Ecto neural progenitor cell (in vitro differentiated cells): ENCODE measurements around the gene TMEM170B.
"Not testable (repeated sequence)": the region's sequence is repeated elsewhere in the genome, so short reads cannot be mapped to it uniquely, and the experiment has no call there.

Source experiments
- DNase-seq: peaks from one replicate; pipeline ENCODE4 v3.0.0-alpha.2; 2018; ENCODE audit warnings: low spot score

Gene TMEM170B

GRCh38 chr6:11528996-11529395 is 8.6 kb upstream of the TMEM170B start:
- no peak for DNase-seq

- DNase-seq = no peak
Measured at GRCh38 chr6:11532097-11532496, 5.5 kb upstream of the TMEM170B start.

GRCh38 chr6:11534561-11534960 is 3.0 kb upstream of the TMEM170B start:
- no peak for DNase-seq

GRCh38 chr6:11535801-11536230 is 1.7 kb upstream of the TMEM170B start:
- DNase-seq = no peak

DNA sequence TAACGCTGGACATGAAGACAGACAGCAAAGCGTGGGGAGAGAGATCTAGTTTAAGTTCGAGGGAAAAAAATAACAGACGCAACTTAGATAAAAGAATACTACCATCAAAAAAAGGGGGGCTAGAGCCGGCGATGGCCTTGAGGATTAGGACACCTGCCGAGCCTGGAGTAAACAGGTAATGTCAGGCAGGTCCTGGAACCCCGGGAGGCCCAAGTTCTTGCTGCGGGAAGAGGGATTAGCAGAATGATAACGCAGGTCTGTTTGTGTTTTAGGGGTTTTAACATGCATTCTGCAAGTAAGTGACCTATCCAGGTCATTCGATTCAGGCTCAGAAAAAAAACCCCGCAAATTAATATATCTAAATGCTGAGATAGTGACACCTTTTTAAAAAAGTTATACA is 754 bp upstream of the TMEM170B start:
- DNase-seq = no peak

DNA sequence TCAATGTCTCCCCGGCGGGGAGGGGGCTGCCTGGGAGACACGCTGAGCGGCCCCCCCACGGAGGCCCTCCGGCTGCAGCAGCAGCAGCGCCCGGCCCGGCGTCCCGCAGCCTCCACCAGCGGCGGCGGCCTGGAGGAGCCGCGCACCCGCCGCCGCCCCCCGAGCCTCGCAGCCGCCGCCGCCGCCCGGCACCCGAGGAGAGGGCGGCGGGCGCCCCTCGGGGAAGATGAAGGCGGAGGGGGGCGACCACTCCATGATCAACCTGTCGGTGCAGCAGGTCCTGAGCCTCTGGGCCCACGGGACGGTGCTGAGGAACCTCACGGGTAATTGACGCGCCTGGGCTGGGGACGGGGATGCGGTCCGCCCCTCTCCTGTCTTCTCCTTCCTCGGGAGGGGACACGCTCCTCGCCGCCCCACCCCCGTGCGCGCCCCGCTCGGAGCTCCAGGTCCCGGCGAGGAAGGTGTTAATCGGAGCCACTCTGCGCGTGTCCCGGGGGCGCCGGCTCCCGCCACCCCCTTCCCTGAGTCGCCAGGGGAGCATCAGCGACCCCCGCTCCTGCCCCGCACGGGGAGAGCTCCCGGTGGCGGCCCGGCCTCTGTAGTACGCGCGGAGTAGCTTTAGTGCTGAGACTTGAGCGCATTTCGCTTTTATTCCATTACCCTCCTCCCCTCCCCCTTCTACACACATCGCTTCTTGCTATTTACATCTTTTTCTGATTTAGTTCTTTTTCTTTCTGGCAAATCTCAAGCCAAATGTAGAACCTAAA is 686 bp downstream of the TMEM170B start:
- peak; percentile 64 for DNase-seq

- DNase-seq = no peak
Measured at GRCh38 chr6:11538819-11539468, 1.4 kb downstream of the TMEM170B start.

- no peak for DNase-seq
Measured at GRCh38 chr6:11542863-11543262, 5.3 kb downstream of the TMEM170B start.

DNA sequence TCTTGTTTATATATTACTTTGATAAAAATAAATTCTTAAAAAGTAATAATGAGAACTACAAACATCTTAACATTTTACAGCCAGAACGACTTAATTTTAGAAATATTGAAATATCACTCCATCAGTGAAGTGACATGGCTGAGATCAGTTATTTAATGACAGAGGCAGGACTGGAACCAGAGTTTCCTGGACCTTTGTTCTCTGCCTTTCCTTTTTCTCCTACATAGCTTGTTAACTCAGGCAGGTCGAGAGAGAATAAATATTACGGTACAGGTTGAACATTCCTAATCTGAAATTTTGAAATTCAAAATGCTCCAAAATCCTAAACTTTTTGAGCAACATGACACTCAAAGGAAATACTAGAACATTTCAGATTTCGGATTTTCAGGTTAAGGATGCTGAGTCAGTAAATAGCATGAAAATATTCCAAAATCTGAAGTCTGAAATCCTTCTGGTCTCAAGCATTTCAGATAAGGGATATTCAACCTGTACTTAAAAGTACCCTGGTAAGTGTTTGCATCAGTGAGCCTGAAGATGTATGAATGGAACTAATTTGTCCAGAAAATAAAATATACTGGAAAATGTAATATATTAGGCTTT is 6.5 kb downstream of the TMEM170B start:
- DNase-seq = no peak

DNA sequence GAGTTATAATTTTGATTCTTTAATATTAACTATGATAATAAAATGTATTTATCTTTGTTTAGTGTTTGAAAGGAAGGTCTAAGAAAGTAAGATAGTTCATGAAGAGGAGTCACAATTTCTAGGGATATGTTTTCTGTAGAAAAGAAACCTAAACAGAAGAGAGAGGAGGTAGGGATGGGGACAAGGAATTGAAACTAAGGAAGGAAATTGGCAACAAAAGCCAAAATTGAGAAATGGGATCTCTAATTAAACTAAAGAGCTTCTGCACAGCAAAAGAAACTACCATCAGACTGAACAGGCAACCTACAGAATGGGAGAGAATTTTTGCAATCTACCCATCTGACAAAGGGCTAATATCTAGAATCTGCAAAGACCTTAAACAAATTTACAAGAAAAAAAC is 10.3 kb downstream of the TMEM170B start:
- not testable (repeated sequence) for DNase-seq

GRCh38 chr6:11548578-11548977 is 11.0 kb downstream of the TMEM170B start:
- not testable (repeated sequence) for DNase-seq

DNA sequence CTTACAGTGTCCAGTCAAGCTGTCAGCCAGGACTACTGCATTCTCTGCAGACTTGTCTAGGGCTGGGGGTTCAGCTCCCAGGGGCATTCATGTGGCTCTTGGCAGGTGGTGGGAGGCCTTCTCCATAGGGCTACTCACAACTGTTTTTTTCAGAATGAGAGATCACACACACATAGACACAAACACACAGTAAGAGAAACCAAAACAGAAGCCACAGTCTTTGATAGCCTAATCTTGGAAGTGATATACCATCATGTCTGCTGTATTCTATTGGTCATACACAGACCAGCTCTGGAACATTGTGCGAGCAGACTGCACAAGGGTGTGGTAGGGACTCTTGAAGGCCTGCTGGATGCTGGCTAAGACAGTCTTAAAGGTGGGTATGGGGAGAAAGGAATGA is 13.5 kb downstream of the TMEM170B start:
- DNase-seq = no peak

GRCh38 chr6:11552442-11552841 is 14.9 kb downstream of the TMEM170B start:
- no peak for DNase-seq

DNA sequence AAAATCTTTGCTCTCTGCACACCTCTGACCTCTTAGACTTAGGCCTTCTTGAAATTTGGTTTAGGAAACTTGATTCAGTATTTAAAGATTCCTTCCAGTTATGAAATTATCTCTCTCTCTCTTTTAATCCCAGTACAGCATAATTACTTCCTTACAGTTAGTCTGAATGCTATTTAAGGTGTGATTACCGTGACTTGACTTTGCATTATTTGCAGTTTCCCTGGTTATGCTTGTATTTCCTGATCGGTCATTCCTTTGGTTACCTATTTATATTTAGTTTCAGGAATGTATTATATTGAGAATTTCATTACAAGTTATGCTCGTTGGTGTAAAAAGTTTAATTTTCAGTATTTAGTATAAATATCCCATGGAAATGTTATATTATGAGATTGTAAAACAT is 16.3 kb downstream of the TMEM170B start:
- DNase-seq = no peak

GRCh38 chr6:11556309-11556708 is 18.8 kb downstream of the TMEM170B start:
- no peak for DNase-seq

DNA sequence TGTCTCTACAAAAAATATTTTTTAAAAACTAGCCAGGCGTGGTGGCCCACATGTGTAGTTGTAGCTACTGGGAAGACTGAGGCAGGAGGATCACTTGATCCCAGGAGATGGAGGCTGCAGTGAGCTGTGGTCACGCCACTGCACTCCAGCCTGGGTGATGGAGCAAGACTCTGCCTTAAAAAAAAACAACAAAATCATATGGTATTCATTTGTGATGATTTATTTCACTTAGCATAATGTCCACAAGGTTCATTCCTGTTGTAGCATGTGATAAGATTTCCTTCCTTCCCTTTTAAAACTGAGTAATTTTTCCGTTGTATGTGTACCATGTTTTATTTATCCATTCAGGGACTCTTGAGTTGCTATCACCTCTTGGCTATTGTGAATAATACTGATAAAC is 26.2 kb downstream of the TMEM170B start:
- no peak for DNase-seq

GRCh38 chr6:11566609-11567008 is 29.1 kb downstream of the TMEM170B start:
- no peak for DNase-seq

DNA sequence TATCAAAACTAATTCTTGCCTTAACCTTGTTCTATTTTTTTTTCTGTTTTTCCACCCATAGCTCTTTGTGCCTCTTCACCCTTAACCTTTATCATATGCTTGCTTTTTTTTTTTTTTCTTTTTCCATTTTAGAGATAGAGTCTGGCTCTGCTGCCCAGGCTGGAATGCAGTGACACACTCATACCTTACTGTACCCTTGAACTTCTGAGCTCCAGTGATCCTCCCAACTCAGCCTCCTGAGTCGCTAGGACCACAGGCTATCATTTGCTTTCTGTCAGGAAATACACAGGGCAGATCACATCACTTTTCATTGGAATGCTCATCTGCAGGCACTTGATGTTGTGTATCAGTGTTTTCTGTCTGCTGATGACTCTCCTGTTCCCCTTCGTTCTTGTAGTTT is 33.5 kb downstream of the TMEM170B start:
- DNase-seq = no peak

DNA sequence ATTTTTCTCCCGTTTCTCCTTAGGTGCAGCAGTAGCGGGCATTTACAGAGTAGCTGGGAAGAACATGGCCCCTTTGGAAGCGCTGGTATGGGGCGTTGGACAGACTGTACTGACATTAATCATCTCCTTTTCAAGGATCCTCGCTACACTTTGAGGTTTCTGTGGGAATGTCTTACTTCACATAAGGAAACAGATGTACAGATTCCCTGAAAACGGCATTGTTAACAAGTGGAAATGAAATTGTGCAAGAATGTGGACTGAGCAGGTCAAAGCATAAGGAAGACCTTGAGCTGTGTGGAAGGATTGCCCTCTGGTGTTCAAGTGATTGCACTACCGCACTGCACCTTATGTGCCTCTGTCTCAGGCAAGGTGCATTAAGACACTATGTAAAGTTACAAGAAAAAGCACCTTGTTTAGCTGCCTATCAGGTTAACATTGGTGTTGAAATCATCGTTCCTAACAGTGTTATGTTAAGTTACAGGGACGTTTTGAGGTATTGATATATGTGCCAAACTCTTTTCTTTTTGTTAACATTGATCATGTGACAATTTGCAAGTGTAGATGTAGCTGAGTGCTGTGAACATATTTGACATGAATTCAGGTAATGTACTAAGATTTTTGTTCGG is 38.0 kb downstream of the TMEM170B start:
- DNase-seq = no peak

- no peak for DNase-seq
Measured at GRCh38 chr6:11580686-11581405, 43.3 kb downstream of the TMEM170B start.

DNA sequence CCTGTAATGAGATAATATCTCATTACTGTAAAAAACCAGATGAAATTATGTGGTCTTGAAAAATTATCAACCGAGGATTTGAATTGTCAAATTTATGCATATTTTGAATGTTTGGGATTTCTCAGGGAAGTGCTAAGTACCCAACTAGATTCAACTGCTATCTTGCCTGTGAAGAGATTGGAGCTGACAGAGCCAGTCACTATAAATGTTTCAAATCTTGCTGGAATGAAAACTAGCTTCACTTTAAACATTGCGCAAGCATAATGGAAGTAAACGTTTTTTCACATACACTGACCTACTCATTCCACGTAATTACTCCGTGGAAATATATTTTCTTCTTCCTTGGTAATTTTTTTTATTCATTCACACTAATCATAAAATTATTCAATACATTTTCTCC is 46.7 kb downstream of the TMEM170B start:
- no peak for DNase-seq

GRCh38 chr6:11585426-11586016 is 48.0 kb downstream of the TMEM170B start:
- DNase-seq = no peak
